SK-N-SH (cell line): ENCODE results near the gene ZNF628. TPM values are rescaled to one million over a fixed set of nuclear protein-coding genes. Genes with fewer than 3 reads are reported as not detected.

Experiments used
- CTCF ChIA-PET: fragments of 300-600, 350-600 bp; formaldehyde crosslinking; extraction: SDS; loops from one replicate; lab custom pipeline; 2021; lab: Yijun Ruan, JAX
- POLR2A ChIA-PET: fragments of 350-600 bp; sonication (Branson Sonifier 250); formaldehyde crosslinking; extraction: SDS; loops from one replicate; lab custom pipeline; 2020; ENCODE audit warnings: antibody characterized with exemption, inconsistent platforms; lab: Yijun Ruan, JAX
- DNase-seq: peaks from one replicate; pipeline ENCODE4 v3.0.0; 2012
- H2AFZ ChIP-seq: fragments of 200-600 bp; sonication (generic); 2 replicates; pipeline ENCODE4 v1.8.1; 2016; ENCODE audit warnings: antibody characterized with exemption, mild to moderate bottlenecking, low read depth
- H3F3A ChIP-seq: fragments of 200-600 bp; sonication (generic); replicated peaks from 2 replicates; pipeline ENCODE3; 2016; ENCODE audit warnings: antibody characterized with exemption, mild to moderate bottlenecking; ENCODE audit not compliant: insufficient read depth
- H3K27ac ChIP-seq, 2 experiments: fragments of 200-500 bp in 1 of 2; fragments of 200-600 bp in 1 of 2; sonication (Bioruptor generic) in 1 of 2; sonication (generic), shearing (Covaris generic) in 1 of 2; 2 replicates each; pipeline versions ENCODE4 v1.5.1 to v1.6.1; 2014 to 2016; ENCODE audit warnings: low read depth in 2 of 2, inconsistent platforms in 1 of 2, low read length in 1 of 2, mild to moderate bottlenecking in 1 of 2, mixed read lengths in 1 of 2
- H3K27me3 ChIP-seq: fragments of 200-600 bp; sonication (generic), shearing (Covaris generic); 2 replicates; pipeline ENCODE4 v1.6.1; 2016; ENCODE audit warnings: mixed run types; ENCODE audit not compliant: insufficient read depth
- H3K36me3 ChIP-seq, 2 experiments: fragments of 200-500 bp in 1 of 2; fragments of 200-600 bp in 1 of 2; sonication (Bioruptor generic) in 1 of 2; sonication (generic) in 1 of 2; replicated peaks in 1 of 2; 2 replicates each; pipeline versions ENCODE3 to v1.5.1; 2014 to 2016; ENCODE audit warnings: low read length in 1 of 2, mild to moderate bottlenecking in 1 of 2; ENCODE audit not compliant: insufficient read depth in 2 of 2, control insufficient read depth in 1 of 2
- H3K4me1 ChIP-seq, 2 experiments: fragments of 200-500 bp in 1 of 2; fragments of 200-600 bp in 1 of 2; sonication (Bioruptor generic) in 1 of 2; sonication (generic), shearing (Covaris generic) in 1 of 2; 2 replicates each; pipeline versions ENCODE4 v1.5.1 to v1.6.1; 2014 to 2016; ENCODE audit warnings: low read depth in 1 of 2, low read length in 1 of 2, mixed run types in 1 of 2; ENCODE audit not compliant: insufficient read depth in 2 of 2, control insufficient read depth in 1 of 2
- H3K4me2 ChIP-seq: fragments of 200-600 bp; sonication (generic), shearing (Covaris generic); 2 replicates; pipeline ENCODE4 v1.6.1; 2017; ENCODE audit warnings: mixed run types
- H3K4me3 ChIP-seq, 2 experiments: fragments of 200-500 bp in 1 of 2; fragments of 200-600 bp in 1 of 2; sonication (Bioruptor generic) in 1 of 2; sonication (generic), shearing (Covaris generic) in 1 of 2; 2 replicates each; pipeline versions ENCODE4 v1.5.1 to v1.8.1; 2014 to 2016; ENCODE audit warnings: low read depth in 2 of 2, inconsistent platforms in 1 of 2, low read length in 1 of 2, mild to moderate bottlenecking in 1 of 2, mixed read lengths in 1 of 2, moderate library complexity in 1 of 2
- H3K79me2 ChIP-seq: fragments of 200-600 bp; sonication (generic); 2 replicates; pipeline ENCODE4 v1.8.1; 2017; ENCODE audit warnings: mild to moderate bottlenecking; ENCODE audit not compliant: insufficient read depth
- H3K9ac ChIP-seq: fragments of 200-600 bp; sonication (generic); 2 replicates; pipeline ENCODE4 v1.6.1; 2017; ENCODE audit warnings: mixed run types
- H3K9me2 ChIP-seq: fragments of 200-600 bp; sonication (generic); 2 replicates; pipeline ENCODE4 v1.6.1; 2017; ENCODE audit warnings: mixed run types
- H3K9me3 ChIP-seq: fragments of 200-600 bp; sonication (generic); 2 replicates; pipeline ENCODE4 v1.6.1; 2017; ENCODE audit warnings: mixed run types, mild to moderate bottlenecking, moderate library complexity
- H4K20me1 ChIP-seq: fragments of 200-600 bp; sonication (generic); 2 replicates; pipeline ENCODE4 v1.6.1; 2017; ENCODE audit warnings: mild to moderate bottlenecking, mixed run types; ENCODE audit not compliant: insufficient read depth
- CHD2 ChIP-seq: fragments of 150-350 bp; IDR thresholded peaks from 2 replicates; pipeline ENCODE4 v1.6.1; 2018; ENCODE audit warnings: low read length; ENCODE audit not compliant: partially characterized antibody
- EP300 ChIP-seq, 2 experiments: IDR thresholded peaks; 2 replicates each; pipeline versions ENCODE4 v1.4.0 to v1.6.1; 2012; ENCODE audit warnings: borderline replicate concordance in 1 of 2, low read depth in 1 of 2, low read length in 1 of 2
- EZH2phosphoT487 ChIP-seq: fragments of 200-600 bp; sonication (generic); IDR thresholded peaks from 2 replicates; pipeline ENCODE4 v1.6.1; 2017; ENCODE audit warnings: low read depth, mixed run types, mild to moderate bottlenecking, antibody characterized with exemption, moderate library complexity, borderline replicate concordance
- FOSL2 ChIP-seq: IDR thresholded peaks from 2 replicates; pipeline ENCODE4 v1.4.0; 2012; ENCODE audit warnings: low read depth, mild to moderate bottlenecking, moderate library complexity, borderline replicate concordance
- FOXJ3 ChIP-seq: sonication (generic); formaldehyde crosslinking; IDR thresholded peaks from 2 replicates; pipeline ENCODE4 v1.5.1; 2020; ENCODE audit warnings: mild to moderate bottlenecking, missing genetic modification reagents
- GABPA ChIP-seq: IDR thresholded peaks from 2 replicates; pipeline ENCODE4 v1.4.0; 2012; ENCODE audit warnings: low read depth, mild to moderate bottlenecking
- GATA2 ChIP-seq: sonication (generic); formaldehyde crosslinking; IDR thresholded peaks from 2 replicates; pipeline ENCODE4 v1.5.0; 2020; ENCODE audit warnings: mild to moderate bottlenecking, missing genetic modification reagents
- MEF2A ChIP-seq: IDR thresholded peaks from 2 replicates; pipeline ENCODE4 v1.4.0; 2012; ENCODE audit warnings: low read depth, borderline replicate concordance
- MXI1 ChIP-seq: IDR thresholded peaks from 2 replicates; pipeline ENCODE4 v1.6.1; 2012; ENCODE audit warnings: mild to moderate bottlenecking, low read depth, low read length, improper control_type of control experiment
- NRF1 ChIP-seq: IDR thresholded peaks from 2 replicates; pipeline ENCODE4 v1.6.1; 2012; ENCODE audit warnings: low read depth, mild to moderate bottlenecking, low read length
- POLR2AphosphoS5 ChIP-seq: IDR thresholded peaks from 2 replicates; pipeline ENCODE4 v1.6.1; 2012; ENCODE audit warnings: low read depth, low read length
- RCOR1 ChIP-seq: fragments of 150-350 bp; IDR thresholded peaks from 2 replicates; pipeline ENCODE4 v1.6.1; 2017; ENCODE audit warnings: antibody characterized with exemption, low read length
- REST ChIP-seq: IDR thresholded peaks from 2 replicates; pipeline ENCODE4 v1.6.1; 2012; ENCODE audit warnings: mild to moderate bottlenecking, low read depth, low read length, moderate library complexity
- SMC3 ChIP-seq: IDR thresholded peaks from 2 replicates; pipeline ENCODE4 v1.6.1; 2012; ENCODE audit warnings: low read depth, low read length, improper control_type of control experiment
- TAF1 ChIP-seq: IDR thresholded peaks from 2 replicates; pipeline ENCODE4 v1.6.1; 2012; ENCODE audit warnings: low read depth, mild to moderate bottlenecking, low read length, moderate library complexity, borderline replicate concordance
- TCF12 ChIP-seq: IDR thresholded peaks from 2 replicates; pipeline ENCODE4 v1.4.0; 2012
- WGBS: methylation state at CpG from one replicate; pipeline ENCODE4 v1.1.6; 2017; ENCODE audit warnings: low lambda C conversion rate; 5-methylcytosine and 5-hydroxymethylcytosine counted together
- polyA plus RNA-seq, 3 experiments: library from polyadenylated mRNA; depleted of rRNA; stranded (reverse); fragments of >200 nt; gene quantifications; 2 replicates each; pipeline ENCODE4 v1.2.3, GENCODE V29; 2012

The ZNF628 gene
- polyA plus RNA-seq, 1 of the 3 experiments (the other 2 are of a cell fraction): 1.6 TPM

GRCh38 chr19:55451163-55451964, 25.1 kb upstream of the ZNF628 start:
- peak overlapping the region; percentile 68; the same call in 1 of the 2 replicates for H3K4me2 ChIP-seq
- no peaks in the 10 kb centered on the region for H3K9me3 ChIP-seq
- H3K36me3 ChIP-seq: no peaks in the 10 kb centered on the region
- H3K27me3 ChIP-seq: peaks cover 20% of the 10 kb centered on the region
- H2AFZ ChIP-seq: no peak overlapping the region
- ChIA-PET CTCF (interaction anchor here (1.1 to 4.0 kb wide), 5 partner anchors 16 to 310 kb away, joined by 3 to 26 read pairs (median 11); no protein-coding TSS in a partner anchor), POLR2A (interaction anchor here (1.1 kb wide), 1 partner anchor 10 kb away, joined by 5 read pairs; the partner anchor contains the start of gene ISOC2)
- H3K4me3 ChIP-seq: peak overlapping the region; percentile 27 to 32; a peak in 1 of 4 replicates
- peaks cover 20% of the 10 kb centered on the region for H4K20me1 ChIP-seq
- no peak overlapping the region for H3K9ac ChIP-seq
- no peaks in the 10 kb centered on the region for H3K9me2 ChIP-seq
- no peak for TF ChIP-seq FOXJ3 (CRISPR knock-in tag)
- TF ChIP-seq RCOR1: no peak
- TF ChIP-seq POLR2AphosphoS5: no peak
- no peak for TF ChIP-seq TCF12
- TF ChIP-seq REST: no peak
- peak; percentile 76; the same call in 1 of the 2 replicates for TF ChIP-seq EZH2phosphoT487
- TF ChIP-seq MXI1: no peak
- no peaks in the 10 kb centered on the region for H3K79me2 ChIP-seq
- 2% methylated on average over 33 of the region's 80 CpGs for WGBS
- H3F3A ChIP-seq: peaks cover 21% of the 10 kb centered on the region
- H3K4me1 ChIP-seq: peaks cover 0 to 14% of the 10 kb centered on the region in 2 experiments; a peak in 2 of 4 replicates
- no peak overlapping the region for H3K27ac ChIP-seq
- DNase-seq: peak; percentile 65

GRCh38 chr19:55451965-55452748, 24.3 kb upstream of the ZNF628 start:
- 12% methylated on average over 38 of the region's 57 CpGs for WGBS
- Histone ChIP-seq H3F3A (peaks cover 15% of the 10 kb centered on the region), H3K27ac (no peak overlapping the region), H3K9me3 (no peaks in the 10 kb centered on the region), H4K20me1 (peaks cover 17% of the 10 kb centered on the region), H3K4me1 (peaks cover 0 to 14% of the 10 kb centered on the region in 2 experiments; a peak in 2 of 4 replicates), H3K79me2 (no peaks in the 10 kb centered on the region), H3K27me3 (peaks cover 16% of the 10 kb centered on the region), H3K9me2 (no peaks in the 10 kb centered on the region), H3K9ac (no peak overlapping the region), H3K4me3 (peak overlapping the region; percentile 32 to 36; a peak in 2 of 4 replicates), H3K36me3 (no peaks in the 10 kb centered on the region), H3K4me2 (peak overlapping the region; percentile 68; the same call in 1 of the 2 replicates), H2AFZ (no peak overlapping the region)
- CTCF ChIA-PET: interaction anchor here (0.6 to 4.0 kb wide), 9 partner anchors 11 to 311 kb away, joined by 3 to 26 read pairs (median 5); no protein-coding TSS in a partner anchor
- DNase-seq: peak; percentile 61
- POLR2A ChIA-PET: interaction anchor here (1.1 kb wide), 1 partner anchor 10 kb away, joined by 5 read pairs; the partner anchor contains the start of gene ISOC2
- TF ChIP-seq MEF2A: no peak
- TF ChIP-seq FOSL2: no peak
- no peak for TF ChIP-seq GABPA
- no peak for TF ChIP-seq SMC3
- TF ChIP-seq NRF1: no peak
- TF ChIP-seq EZH2phosphoT487: no peak
- TF ChIP-seq CHD2: no peak
- no peak for TF ChIP-seq GATA2 (CRISPR knock-in tag)
- TF ChIP-seq TAF1: no peak
- TF ChIP-seq REST: no peak
- TF ChIP-seq EP300 (IDR thresholded peaks at IDR 0.05; ENCODE audit: borderline replicate concordance in 1 of 2, low read depth in 1 of 2, low read length in 1 of 2): no peak
